ENCODE data around the gene LRG1. TPM values are rescaled to one million over a fixed set of nuclear protein-coding genes. Genes with fewer than 3 reads are reported as not detected.

LRG1 gene
- total and polyA plus RNA-seq, 9 of the 15 experiments (the other 6 are each of a cell fraction or from before 2014, with no cell fraction given): 1.5 to 11.9 (median 8.7) TPM

- TF ChIP-seq MIER1 (IDR thresholded peaks at IDR 0.05; ENCODE audit: low read depth) (no peak), SMAD2 (IDR thresholded peaks at IDR 0.05; ENCODE audit: low read depth, low read length) (no peak), NR0B1 (IDR thresholded peaks at IDR 0.05; ENCODE audit: partially characterized antibody) (no peak), MEIS2 (IDR thresholded peaks at IDR 0.05; ENCODE audit: partially characterized antibody) (no peak), RUNX1 (IDR thresholded peaks at IDR 0.05; ENCODE audit: low read depth) (no peak), CXXC5 (CRISPR knock-in tag; IDR thresholded peaks at IDR 0.05) (peak; percentile 44), GATAD2A (IDR thresholded peaks at IDR 0.05) (no peak), NFIC (IDR thresholded peaks at IDR 0.05) (no peak), HOMEZ (CRISPR knock-in tag; IDR thresholded peaks at IDR 0.05) (no peak), HMGXB4 (CRISPR knock-in tag; IDR thresholded peaks at IDR 0.05) (no peak), E2F5 (CRISPR knock-in tag; IDR thresholded peaks at IDR 0.05) (no peak), SPI1 (IDR thresholded peaks at IDR 0.05; ENCODE audit: borderline replicate concordance, low read depth, low read length) (no peak), MED1 (CRISPR knock-in tag; IDR thresholded peaks at IDR 0.05; ENCODE audit: borderline replicate concordance) (no peak), PHF20 (IDR thresholded peaks at IDR 0.05; ENCODE audit: partially characterized antibody) (peak; percentile 32), DDX20 (tag; IDR thresholded peaks at IDR 0.05; ENCODE audit: low read depth) (no peak), ELF2 (CRISPR knock-in tag; IDR thresholded peaks at IDR 0.05) (no peak), ZFP30 (CRISPR knock-in tag; IDR thresholded peaks at IDR 0.05; ENCODE audit: borderline replicate concordance) (no peak), MLX (CRISPR knock-in tag; conservative IDR thresholded peaks at IDR 0.05) (no peak), KAT7 (CRISPR knock-in tag; IDR thresholded peaks at IDR 0.05; ENCODE audit: borderline replicate concordance) (no peak), PTBP1 (IDR thresholded peaks at IDR 0.05; ENCODE audit: low read depth, low read length) (0 out of 2 replicates have a peak, but pooled peaks have one; percentile 66)
Observed at GRCh38 chr19:4583961-4584669, 44.3 kb upstream of the LRG1 start (continued).
